Measurements from ENCODE around the gene MR1.

- TF ChIP-seq POLR2A (IDR thresholded peaks at IDR 0.05; ENCODE audit: low read depth, low read length) (no peak), POLR2AphosphoS5 (IDR thresholded peaks at IDR 0.05; ENCODE audit: low read depth, low read length) (no peak), POU2F2 (IDR thresholded peaks at IDR 0.05; ENCODE audit: low read depth, low read length) (no peak)
These were observed 5.2 kb upstream of the MR1 start for GRCh38 chr1:181028615-181029014.

Measured in GM12891 (cell line).